ENCODE results near the gene FBXW10B. TPM values are rescaled to one million over a fixed set of nuclear protein-coding genes. Genes with fewer than 3 reads are reported as not detected.

Gene FBXW10B
- total RNA-seq, 1 donor from 2014 or later: 0.35 TPM

Other genes starting within 250 kb of the FBXW10B start
- gene CDRT4, start 152.1 kb downstream of the FBXW10B start, total RNA-seq: 0.79 and 3.3 TPM in 2 replicates
- 8.2 TPM in 2 replicates for gene TVP23C, start 56.2 kb downstream of the FBXW10B start, total RNA-seq
- gene TRIM16, start 64.6 kb upstream of the FBXW10B start, total RNA-seq: 15.2 and 15.7 TPM in 2 replicates
- 24.5 and 25.6 TPM in 2 replicates for gene ZNF286A, start 80.0 kb upstream of the FBXW10B start, total RNA-seq
- not detected in 2 replicates for gene TBC1D26, start 112.6 kb upstream of the FBXW10B start, total RNA-seq

Measured in activated CD4-positive, alpha-beta T cell treated with anti-CD3 and anti-CD28 coated beads, Interleukin-2, amount 10 ng/mL, durations not matched to agents 24 days and 14 days (primary cell).